Measurements from ENCODE around the gene ZNF2. TPM values are rescaled to one million over a fixed set of nuclear protein-coding genes. Genes with fewer than 3 reads are reported as not detected.

ZNF2 gene
- total RNA-seq, 1 experiment from 2014 or later = 2.4 TPM

DNA sequence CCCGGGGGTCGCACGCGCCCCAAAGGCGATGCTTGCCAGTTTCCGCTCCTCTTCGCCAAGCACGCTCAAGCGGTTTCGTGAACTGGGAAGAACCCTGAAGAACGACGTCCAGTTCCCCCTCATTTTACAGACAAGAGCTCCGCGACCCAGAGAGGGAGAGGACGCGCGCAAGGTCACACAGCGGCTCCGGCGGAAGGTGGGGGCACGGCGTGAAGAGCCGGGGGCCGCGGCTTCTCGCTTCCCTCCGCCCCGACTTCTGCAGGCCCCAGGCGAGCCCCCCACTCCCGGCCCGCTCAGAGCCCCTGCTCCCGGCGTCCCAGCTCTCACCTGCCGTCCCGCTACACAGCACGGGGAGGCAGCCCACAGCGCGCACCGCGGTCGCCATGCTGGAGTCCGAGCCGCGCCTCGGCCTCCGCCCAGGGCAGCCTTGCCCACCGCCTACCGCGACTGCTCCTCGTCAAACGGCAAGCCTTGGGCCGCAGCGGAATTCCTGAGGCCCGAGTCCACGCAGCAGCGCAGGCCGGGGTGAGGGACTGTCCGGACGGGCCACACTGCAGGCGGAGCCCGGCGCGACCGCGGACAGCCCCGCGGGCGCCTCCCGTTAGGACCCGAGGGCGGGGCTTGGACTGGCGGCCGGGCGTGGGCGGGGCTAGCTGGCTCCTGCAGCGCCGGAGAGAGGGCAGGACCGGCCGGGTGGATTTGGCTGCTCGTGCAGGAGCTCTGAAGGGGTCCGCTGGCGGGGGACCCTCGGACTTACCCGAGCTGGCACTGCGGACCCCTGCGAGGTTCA lies 44.0 kb upstream of the ZNF2 start, which contains the start of gene MRPS5 (continued):
- TF ChIP-seq FOXJ3 (CRISPR knock-in tag; IDR thresholded peaks at IDR 0.05; ENCODE audit: borderline replicate concordance) (no peak), ZNF317 (CRISPR knock-in tag; IDR thresholded peaks at IDR 0.05; ENCODE audit: borderline replicate concordance, low read depth) (no peak), ZNF121 (CRISPR knock-in tag; IDR thresholded peaks at IDR 0.05) (0 out of 2 replicates have a peak, but pooled peaks have one; percentile 8), NR3C1 (CRISPR knock-in tag; conservative IDR thresholded peaks at IDR 0.05; ENCODE audit: low read depth) (no peak), ZBTB43 (CRISPR knock-in tag; IDR thresholded peaks at IDR 0.05) (0 out of 2 replicates have a peak, but pooled peaks have one; percentile 69), TEAD1 (CRISPR knock-in tag; IDR thresholded peaks at IDR 0.05) (peak; percentile 80; the same call in 1 of the 2 replicates), NFYB (CRISPR knock-in tag; conservative IDR thresholded peaks at IDR 0.05; ENCODE audit: low read depth) (no peak), RORB (CRISPR knock-in tag; IDR thresholded peaks at IDR 0.05) (no peak), JAZF1 (CRISPR knock-in tag; IDR thresholded peaks at IDR 0.05) (no peak), ZNF219 (CRISPR knock-in tag; IDR thresholded peaks at IDR 0.05; ENCODE audit: borderline replicate concordance) (0 out of 2 replicates have a peak, but pooled peaks have one; percentile 47), ETV6 (CRISPR knock-in tag; IDR thresholded peaks at IDR 0.05) (no peak; the same call in 1 of the 2 replicates), HMGA2 (CRISPR knock-in tag; IDR thresholded peaks at IDR 0.05) (no peak), SMAD3 (CRISPR knock-in tag; IDR thresholded peaks at IDR 0.05; ENCODE audit: borderline replicate concordance) (no peak), TEAD4 (CRISPR knock-in tag; IDR thresholded peaks at IDR 0.05) (peak; percentile 36; the same call in 1 of the 2 replicates), EMX1 (CRISPR knock-in tag; IDR thresholded peaks at IDR 0.05) (no peak), E2F5 (CRISPR knock-in tag; IDR thresholded peaks at IDR 0.05) (peak; percentile 57; the same call in 1 of the 2 replicates), ZNF416 (CRISPR knock-in tag; IDR thresholded peaks at IDR 0.05) (no peak), RELA (CRISPR knock-in tag; IDR thresholded peaks at IDR 0.05; ENCODE audit: borderline replicate concordance) (peak; percentile 72; the same call in 1 of the 2 replicates)
- TF ChIP-seq, protein P1, sequence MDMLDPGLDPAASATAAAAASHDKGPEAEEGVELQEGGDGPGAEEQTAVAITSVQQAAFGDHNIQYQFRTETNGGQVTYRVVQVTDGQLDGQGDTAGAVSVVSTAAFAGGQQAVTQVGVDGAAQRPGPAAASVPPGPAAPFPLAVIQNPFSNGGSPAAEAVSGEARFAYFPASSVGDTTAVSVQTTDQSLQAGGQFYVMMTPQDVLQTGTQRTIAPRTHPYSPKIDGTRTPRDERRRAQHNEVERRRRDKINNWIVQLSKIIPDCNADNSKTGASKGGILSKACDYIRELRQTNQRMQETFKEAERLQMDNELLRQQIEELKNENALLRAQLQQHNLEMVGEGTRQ (CRISPR knock-in tag; IDR thresholded peaks at IDR 0.05) = 0 out of 2 replicates have a peak, but pooled peaks have one; percentile 36
- TF ChIP-seq, protein P2, sequence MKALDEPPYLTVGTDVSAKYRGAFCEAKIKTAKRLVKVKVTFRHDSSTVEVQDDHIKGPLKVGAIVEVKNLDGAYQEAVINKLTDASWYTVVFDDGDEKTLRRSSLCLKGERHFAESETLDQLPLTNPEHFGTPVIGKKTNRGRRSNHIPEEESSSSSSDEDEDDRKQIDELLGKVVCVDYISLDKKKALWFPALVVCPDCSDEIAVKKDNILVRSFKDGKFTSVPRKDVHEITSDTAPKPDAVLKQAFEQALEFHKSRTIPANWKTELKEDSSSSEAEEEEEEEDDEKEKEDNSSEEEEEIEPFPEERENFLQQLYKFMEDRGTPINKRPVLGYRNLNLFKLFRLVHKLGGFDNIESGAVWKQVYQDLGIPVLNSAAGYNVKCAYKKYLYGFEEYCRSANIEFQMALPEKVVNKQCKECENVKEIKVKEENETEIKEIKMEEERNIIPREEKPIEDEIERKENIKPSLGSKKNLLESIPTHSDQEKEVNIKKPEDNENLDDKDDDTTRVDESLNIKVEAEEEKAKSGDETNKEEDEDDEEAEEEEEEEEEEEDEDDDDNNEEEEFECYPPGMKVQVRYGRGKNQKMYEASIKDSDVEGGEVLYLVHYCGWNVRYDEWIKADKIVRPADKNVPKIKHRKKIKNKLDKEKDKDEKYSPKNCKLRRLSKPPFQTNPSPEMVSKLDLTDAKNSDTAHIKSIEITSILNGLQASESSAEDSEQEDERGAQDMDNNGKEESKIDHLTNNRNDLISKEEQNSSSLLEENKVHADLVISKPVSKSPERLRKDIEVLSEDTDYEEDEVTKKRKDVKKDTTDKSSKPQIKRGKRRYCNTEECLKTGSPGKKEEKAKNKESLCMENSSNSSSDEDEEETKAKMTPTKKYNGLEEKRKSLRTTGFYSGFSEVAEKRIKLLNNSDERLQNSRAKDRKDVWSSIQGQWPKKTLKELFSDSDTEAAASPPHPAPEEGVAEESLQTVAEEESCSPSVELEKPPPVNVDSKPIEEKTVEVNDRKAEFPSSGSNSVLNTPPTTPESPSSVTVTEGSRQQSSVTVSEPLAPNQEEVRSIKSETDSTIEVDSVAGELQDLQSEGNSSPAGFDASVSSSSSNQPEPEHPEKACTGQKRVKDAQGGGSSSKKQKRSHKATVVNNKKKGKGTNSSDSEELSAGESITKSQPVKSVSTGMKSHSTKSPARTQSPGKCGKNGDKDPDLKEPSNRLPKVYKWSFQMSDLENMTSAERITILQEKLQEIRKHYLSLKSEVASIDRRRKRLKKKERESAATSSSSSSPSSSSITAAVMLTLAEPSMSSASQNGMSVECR (CRISPR knock-in tag; IDR thresholded peaks at IDR 0.05; ENCODE audit: borderline replicate concordance) = peak; percentile 89; the same call in 1 of the 2 replicates
- TF ChIP-seq, protein P3, sequence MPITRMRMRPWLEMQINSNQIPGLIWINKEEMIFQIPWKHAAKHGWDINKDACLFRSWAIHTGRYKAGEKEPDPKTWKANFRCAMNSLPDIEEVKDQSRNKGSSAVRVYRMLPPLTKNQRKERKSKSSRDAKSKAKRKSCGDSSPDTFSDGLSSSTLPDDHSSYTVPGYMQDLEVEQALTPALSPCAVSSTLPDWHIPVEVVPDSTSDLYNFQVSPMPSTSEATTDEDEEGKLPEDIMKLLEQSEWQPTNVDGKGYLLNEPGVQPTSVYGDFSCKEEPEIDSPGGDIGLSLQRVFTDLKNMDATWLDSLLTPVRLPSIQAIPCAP (CRISPR knock-in tag; IDR thresholded peaks at IDR 0.05) = peak; percentile 62
- TF ChIP-seq, protein P4, sequence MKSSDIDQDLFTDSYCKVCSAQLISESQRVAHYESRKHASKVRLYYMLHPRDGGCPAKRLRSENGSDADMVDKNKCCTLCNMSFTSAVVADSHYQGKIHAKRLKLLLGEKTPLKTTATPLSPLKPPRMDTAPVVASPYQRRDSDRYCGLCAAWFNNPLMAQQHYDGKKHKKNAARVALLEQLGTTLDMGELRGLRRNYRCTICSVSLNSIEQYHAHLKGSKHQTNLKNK (CRISPR knock-in tag; IDR thresholded peaks at IDR 0.05) = no peak
- TF ChIP-seq, protein P5, sequence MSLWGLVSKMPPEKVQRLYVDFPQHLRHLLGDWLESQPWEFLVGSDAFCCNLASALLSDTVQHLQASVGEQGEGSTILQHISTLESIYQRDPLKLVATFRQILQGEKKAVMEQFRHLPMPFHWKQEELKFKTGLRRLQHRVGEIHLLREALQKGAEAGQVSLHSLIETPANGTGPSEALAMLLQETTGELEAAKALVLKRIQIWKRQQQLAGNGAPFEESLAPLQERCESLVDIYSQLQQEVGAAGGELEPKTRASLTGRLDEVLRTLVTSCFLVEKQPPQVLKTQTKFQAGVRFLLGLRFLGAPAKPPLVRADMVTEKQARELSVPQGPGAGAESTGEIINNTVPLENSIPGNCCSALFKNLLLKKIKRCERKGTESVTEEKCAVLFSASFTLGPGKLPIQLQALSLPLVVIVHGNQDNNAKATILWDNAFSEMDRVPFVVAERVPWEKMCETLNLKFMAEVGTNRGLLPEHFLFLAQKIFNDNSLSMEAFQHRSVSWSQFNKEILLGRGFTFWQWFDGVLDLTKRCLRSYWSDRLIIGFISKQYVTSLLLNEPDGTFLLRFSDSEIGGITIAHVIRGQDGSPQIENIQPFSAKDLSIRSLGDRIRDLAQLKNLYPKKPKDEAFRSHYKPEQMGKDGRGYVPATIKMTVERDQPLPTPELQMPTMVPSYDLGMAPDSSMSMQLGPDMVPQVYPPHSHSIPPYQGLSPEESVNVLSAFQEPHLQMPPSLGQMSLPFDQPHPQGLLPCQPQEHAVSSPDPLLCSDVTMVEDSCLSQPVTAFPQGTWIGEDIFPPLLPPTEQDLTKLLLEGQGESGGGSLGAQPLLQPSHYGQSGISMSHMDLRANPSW (CRISPR knock-in tag; conservative IDR thresholded peaks at IDR 0.05; ENCODE audit: low read depth) = no peak
- TF ChIP-seq, protein P6, sequence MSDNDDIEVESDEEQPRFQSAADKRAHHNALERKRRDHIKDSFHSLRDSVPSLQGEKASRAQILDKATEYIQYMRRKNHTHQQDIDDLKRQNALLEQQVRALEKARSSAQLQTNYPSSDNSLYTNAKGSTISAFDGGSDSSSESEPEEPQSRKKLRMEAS (CRISPR knock-in tag; IDR thresholded peaks at IDR 0.05) = peak; percentile 65
